ENCODE results near the gene INPP5E.
A peak's percentile ranks its signal among the peaks of the same experiment; 100 is the strongest.

INPP5E gene

GRCh38 chr9:136400038-136400834, 39.4 kb downstream of the INPP5E start, which contains the start of gene SNAPC4:
TSS of gene SNAPC4 (minus strand) at chr9:136400170. CDS start at chr9:136398428, 1,742 bp downstream.
- H3K27me3 ChIP-seq (ENCODE audit: control insufficient read depth, insufficient read depth, low read length): no peaks in the 10 kb centered on the region
- H3K4me1 ChIP-seq (ENCODE audit: control insufficient read depth, insufficient read depth, low read length): peaks cover 6% of the 10 kb centered on the region
- H3K36me3 ChIP-seq (ENCODE audit: control insufficient read depth, insufficient read depth, low read length): peaks cover 12% of the 10 kb centered on the region
- H3K27ac ChIP-seq (ENCODE audit: low read depth, low read length): peak within 1 kb of the TSS; percentile 45
- H3K9ac ChIP-seq (ENCODE audit: low read length): peak within 1 kb of the TSS; percentile 71
- H3K4me3 ChIP-seq (ENCODE audit: low read length): peak within 1 kb of the TSS; percentile 90

DNA sequence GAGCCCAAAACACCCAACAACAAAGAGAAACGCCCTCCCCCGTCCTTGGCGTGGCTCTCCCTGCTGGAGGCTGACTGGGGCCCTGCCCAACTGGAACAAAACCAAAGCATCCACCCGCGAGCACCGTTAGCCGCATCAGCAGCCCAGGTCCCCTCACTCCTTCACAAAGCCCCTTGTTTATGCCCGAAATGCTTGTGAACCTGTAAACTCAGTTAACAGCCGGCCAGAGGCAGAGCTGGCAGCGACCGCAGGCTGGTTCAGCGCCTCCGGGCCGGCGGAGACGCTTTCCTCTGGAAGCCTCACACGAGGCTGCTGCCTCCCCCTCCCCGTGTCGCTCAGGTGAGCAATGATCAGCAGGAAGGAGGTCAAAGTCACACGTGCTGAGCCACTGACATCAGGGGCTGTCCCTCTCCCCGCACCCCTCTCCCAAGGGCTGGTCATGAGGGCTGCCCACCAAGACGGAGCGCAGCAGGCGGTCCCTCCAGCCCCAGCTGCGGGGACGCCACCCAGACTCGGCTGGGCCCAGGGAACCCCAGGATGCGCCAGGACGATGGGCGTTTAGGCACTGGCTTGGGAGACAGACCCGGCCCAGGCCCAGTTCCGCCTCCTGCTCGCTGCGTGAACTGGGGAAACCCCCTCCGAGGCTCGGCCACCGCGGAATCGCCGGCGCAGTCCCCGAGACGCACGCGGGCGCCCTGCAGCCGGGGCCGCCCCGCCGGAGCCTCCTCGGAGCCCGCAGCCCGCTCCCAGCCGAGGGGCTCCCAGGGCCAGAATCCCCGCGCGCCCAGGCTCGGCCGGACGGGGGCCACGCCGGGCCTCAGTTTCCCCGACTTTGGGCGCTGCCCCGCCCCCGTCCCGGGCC, 40.2 kb downstream of the INPP5E start:
- H3K36me3 ChIP-seq (ENCODE audit: control insufficient read depth, insufficient read depth, low read length): peaks cover 13% of the 10 kb centered on the region
- no peaks in the 10 kb centered on the region for H3K27me3 ChIP-seq (ENCODE audit: control insufficient read depth, insufficient read depth, low read length)
- H3K4me3 ChIP-seq (ENCODE audit: low read length): peak overlapping the region; percentile 90
- H3K4me1 ChIP-seq (ENCODE audit: control insufficient read depth, insufficient read depth, low read length): peaks cover 6% of the 10 kb centered on the region
- peak overlapping the region; percentile 71 for H3K9ac ChIP-seq (ENCODE audit: low read length)
- peak overlapping the region; percentile 45 for H3K27ac ChIP-seq (ENCODE audit: low read depth, low read length)

DNA sequence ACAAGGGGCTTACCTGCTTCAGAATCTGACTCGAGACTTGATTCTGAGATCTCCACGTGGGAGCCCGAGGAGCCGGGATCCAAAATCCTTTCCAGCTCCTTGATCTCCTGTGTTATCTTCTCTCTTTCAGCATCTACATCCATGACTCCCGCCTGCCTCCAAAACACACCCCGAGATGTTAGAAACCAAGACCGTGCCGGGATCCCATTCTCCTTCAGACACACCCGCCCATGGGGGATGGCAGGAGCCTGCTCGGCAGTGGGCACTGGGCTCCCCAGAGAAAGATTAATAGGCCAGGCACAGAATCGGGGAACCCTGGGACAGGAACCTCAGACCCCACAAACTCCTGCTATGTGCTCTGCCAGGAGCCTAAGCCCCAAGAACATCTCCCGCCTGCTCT, 41.4 kb downstream of the INPP5E start:
- H3K9ac ChIP-seq (ENCODE audit: low read length): no peak overlapping the region
- H3K36me3 ChIP-seq (ENCODE audit: control insufficient read depth, insufficient read depth, low read length): peaks cover 10% of the 10 kb centered on the region
- no peaks in the 10 kb centered on the region for H3K27me3 ChIP-seq (ENCODE audit: control insufficient read depth, insufficient read depth, low read length)
- H3K27ac ChIP-seq (ENCODE audit: low read depth, low read length): no peak overlapping the region
- no peak overlapping the region for H3K4me3 ChIP-seq (ENCODE audit: low read length)
- peaks cover 6% of the 10 kb centered on the region for H3K4me1 ChIP-seq (ENCODE audit: control insufficient read depth, insufficient read depth, low read length)

DNA sequence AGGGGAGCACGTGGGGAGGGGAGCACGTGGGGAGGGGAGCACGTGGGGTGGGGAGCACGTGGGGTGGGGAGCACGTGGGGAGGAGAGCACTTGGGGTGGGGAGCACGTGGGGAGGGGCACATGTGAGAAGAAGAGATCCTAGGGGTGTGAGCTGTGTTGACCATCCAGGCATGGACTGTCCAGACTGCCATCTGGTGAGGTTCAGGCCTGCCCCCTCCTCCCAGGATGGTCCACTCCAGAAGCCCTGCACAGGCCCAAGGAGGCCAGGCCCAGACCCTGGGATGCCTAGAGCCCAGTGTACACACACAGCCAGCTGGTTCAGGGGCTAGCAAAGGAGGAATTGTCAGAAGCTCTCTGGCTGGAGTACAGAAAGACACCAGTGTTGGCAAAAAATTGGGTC, 42.0 kb downstream of the INPP5E start:
- Histone ChIP-seq H3K9ac (ENCODE audit: low read length) (no peak overlapping the region), H3K36me3 (ENCODE audit: control insufficient read depth, insufficient read depth, low read length) (peaks cover 10% of the 10 kb centered on the region), H3K27ac (ENCODE audit: low read depth, low read length) (no peak overlapping the region), H3K4me3 (ENCODE audit: low read length) (no peak overlapping the region), H3K27me3 (ENCODE audit: control insufficient read depth, insufficient read depth, low read length) (no peaks in the 10 kb centered on the region), H3K4me1 (ENCODE audit: control insufficient read depth, insufficient read depth, low read length) (peaks cover 6% of the 10 kb centered on the region)

DNA sequence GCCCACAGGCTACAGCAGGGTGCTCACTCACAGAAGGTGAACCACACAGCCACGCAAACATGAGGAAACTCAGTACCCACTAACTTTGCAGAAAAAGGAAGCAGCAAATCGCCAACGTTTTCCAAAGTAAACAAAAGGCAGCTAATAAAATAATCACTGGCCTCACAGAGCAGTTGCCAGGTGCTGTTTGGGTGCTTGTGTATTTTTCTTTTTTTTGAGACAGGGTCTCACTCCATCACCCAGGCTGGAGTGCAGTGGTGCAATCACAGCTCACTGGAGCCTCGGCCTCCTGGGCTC, 43.5 kb downstream of the INPP5E start:
- no peaks in the 10 kb centered on the region for H3K27me3 ChIP-seq (ENCODE audit: control insufficient read depth, insufficient read depth, low read length)
- H3K36me3 ChIP-seq (ENCODE audit: control insufficient read depth, insufficient read depth, low read length): peaks cover 21% of the 10 kb centered on the region
- H3K9ac ChIP-seq (ENCODE audit: low read length): no peak overlapping the region
- peaks cover 6% of the 10 kb centered on the region for H3K4me1 ChIP-seq (ENCODE audit: control insufficient read depth, insufficient read depth, low read length)
- no peak overlapping the region for H3K27ac ChIP-seq (ENCODE audit: low read depth, low read length)
- no peak overlapping the region for H3K4me3 ChIP-seq (ENCODE audit: low read length)

DNA sequence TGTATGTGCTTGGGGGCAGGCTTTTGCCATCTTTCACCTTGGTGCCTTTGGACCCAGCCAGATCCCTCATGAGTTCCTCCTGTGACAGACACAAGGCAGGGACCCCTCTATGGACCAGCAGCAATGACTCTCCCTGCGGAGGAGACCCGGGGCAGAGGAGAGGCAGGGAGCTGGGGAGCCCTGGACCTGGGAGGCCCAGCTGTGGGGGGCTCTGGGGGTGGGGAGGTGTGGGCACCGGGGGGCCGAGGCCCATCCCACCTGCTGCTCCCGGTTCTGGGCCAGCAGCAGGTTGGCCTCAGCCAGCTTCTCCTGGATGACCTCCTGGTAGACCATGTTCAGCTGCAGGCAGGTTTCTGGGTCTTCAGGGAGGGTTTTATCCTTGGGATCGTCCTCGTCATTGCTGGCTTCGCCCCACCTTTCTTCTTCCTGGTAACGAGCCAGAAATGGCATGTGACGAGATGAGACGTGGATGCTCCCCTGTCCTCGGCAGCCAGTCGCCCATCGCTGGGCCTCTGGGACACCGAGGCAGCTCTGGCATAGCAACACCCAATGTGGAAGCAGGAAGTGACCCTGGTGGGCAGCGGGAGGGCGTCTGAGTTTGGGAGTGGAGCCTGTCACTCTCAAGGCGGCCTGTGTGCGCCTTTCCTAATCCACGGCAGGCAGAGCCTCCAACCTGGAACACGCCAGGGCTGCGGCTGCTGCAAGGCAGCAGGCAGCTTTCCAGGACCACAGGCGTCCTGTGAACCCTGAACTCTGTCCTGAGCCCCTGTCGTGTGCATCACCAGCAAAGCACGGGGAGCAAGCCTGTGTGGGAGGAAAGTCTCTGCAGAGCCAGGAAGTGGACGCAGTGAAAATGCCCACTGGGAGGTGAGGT, 44.1 kb downstream of the INPP5E start:
- Histone ChIP-seq H3K36me3 (ENCODE audit: control insufficient read depth, insufficient read depth, low read length) (peaks cover 21% of the 10 kb centered on the region), H3K4me1 (ENCODE audit: control insufficient read depth, insufficient read depth, low read length) (peaks cover 6% of the 10 kb centered on the region), H3K9ac (ENCODE audit: low read length) (no peak overlapping the region), H3K27me3 (ENCODE audit: control insufficient read depth, insufficient read depth, low read length) (no peaks in the 10 kb centered on the region), H3K27ac (ENCODE audit: low read depth, low read length) (no peak overlapping the region), H3K4me3 (ENCODE audit: low read length) (no peak overlapping the region)

DNA sequence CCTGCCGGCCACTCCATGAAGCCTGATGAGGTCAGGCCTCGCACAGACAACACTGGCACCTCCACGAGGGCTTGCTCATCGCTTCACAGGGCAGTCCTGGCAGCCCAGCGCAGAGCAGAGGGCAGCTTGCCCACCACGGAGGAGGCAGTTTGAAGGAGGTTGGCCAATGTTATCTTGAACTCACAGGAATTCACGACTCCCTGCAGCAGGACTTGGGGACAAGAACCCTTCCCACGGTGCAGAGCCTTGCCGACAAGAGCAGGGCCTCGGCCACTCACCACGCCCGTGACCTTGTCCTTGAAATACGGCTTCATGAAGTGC, 44.7 kb downstream of the INPP5E start:
- H3K27me3 ChIP-seq (ENCODE audit: control insufficient read depth, insufficient read depth, low read length): no peaks in the 10 kb centered on the region
- no peak overlapping the region for H3K9ac ChIP-seq (ENCODE audit: low read length)
- H3K4me1 ChIP-seq (ENCODE audit: control insufficient read depth, insufficient read depth, low read length): peaks cover 6% of the 10 kb centered on the region
- H3K4me3 ChIP-seq (ENCODE audit: low read length): no peak overlapping the region
- H3K36me3 ChIP-seq (ENCODE audit: control insufficient read depth, insufficient read depth, low read length): peaks cover 21% of the 10 kb centered on the region
- no peak overlapping the region for H3K27ac ChIP-seq (ENCODE audit: low read depth, low read length)

GRCh38 chr9:136394312-136395019, 45.2 kb downstream of the INPP5E start:
- H3K27ac ChIP-seq (ENCODE audit: low read depth, low read length): no peak overlapping the region
- peaks cover 5% of the 10 kb centered on the region for H3K4me1 ChIP-seq (ENCODE audit: control insufficient read depth, insufficient read depth, low read length)
- H3K27me3 ChIP-seq (ENCODE audit: control insufficient read depth, insufficient read depth, low read length): no peaks in the 10 kb centered on the region
- H3K36me3 ChIP-seq (ENCODE audit: control insufficient read depth, insufficient read depth, low read length): peaks cover 21% of the 10 kb centered on the region
- H3K4me3 ChIP-seq (ENCODE audit: low read length): no peak overlapping the region
- no peak overlapping the region for H3K9ac ChIP-seq (ENCODE audit: low read length)

DNA sequence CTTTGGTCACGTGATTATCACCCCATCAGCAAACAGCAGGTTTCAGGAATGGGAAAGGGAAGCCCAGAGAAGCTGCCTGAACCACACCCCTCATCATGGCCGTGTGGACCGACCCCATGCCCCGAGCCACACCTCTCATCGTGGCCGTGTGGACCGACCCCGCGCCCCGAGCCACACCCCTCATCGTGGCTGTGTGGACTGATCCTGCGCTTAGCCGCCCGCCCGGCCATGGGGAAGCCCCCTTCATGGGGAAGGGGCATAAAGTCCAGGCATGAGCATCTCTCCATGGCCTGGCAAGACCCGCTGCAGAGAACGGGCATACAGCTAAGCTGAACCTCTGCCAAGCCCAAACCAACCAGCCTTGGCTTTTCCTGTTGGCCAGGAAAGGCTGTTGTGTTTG, 46.1 kb downstream of the INPP5E start:
- H3K27me3 ChIP-seq (ENCODE audit: control insufficient read depth, insufficient read depth, low read length): no peaks in the 10 kb centered on the region
- peaks cover 21% of the 10 kb centered on the region for H3K36me3 ChIP-seq (ENCODE audit: control insufficient read depth, insufficient read depth, low read length)
- H3K27ac ChIP-seq (ENCODE audit: low read depth, low read length): no peak overlapping the region
- H3K4me1 ChIP-seq (ENCODE audit: control insufficient read depth, insufficient read depth, low read length): no peaks in the 10 kb centered on the region
- no peak overlapping the region for H3K4me3 ChIP-seq (ENCODE audit: low read length)
- no peak overlapping the region for H3K9ac ChIP-seq (ENCODE audit: low read length)

DNA sequence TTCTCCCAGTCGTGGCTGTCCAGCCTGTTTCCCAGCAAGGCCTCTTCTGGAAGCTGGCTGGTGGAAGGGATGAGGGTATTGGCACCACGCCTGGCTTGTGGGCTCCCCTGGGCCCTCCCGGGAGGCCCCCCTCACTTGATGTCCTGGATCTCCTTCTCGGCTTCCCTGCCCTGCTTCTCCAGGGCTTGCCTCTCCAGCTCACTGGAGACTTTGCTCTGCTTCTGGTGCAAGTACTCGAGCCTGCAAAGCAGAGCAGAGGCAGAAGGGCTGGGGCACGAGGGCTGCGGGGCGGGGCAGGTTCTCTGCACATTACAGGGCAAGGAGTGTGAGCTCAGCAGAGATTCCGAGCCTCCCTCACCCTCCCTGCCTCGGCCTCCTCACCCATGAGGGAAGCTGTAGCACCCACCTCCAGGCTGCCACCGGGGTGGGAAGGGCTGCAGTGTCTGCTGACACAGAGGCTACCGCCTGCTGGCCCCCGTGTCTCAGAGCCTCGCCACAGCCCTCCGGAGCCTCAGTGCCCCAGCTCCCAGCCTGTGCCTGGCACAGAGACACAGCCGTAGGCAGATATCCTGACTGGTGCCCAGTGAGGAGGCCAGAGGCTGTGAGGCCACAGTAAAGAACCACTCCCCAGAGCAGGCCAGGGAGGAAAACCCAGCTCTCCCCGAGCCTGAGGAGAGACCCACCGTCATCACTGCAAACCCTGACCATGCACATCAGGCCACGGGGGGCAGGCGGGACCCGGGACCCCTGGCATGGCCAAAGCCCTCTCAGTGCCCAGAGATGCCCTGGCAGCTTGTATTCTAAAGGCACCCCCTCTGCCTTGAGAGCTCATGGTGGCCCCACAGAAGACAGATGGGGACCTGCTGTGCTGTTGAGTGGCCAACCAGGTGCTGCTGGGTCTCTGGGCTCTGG, 46.9 kb downstream of the INPP5E start:
- no peak overlapping the region for H3K9ac ChIP-seq (ENCODE audit: low read length)
- H3K27me3 ChIP-seq (ENCODE audit: control insufficient read depth, insufficient read depth, low read length): no peaks in the 10 kb centered on the region
- H3K27ac ChIP-seq (ENCODE audit: low read depth, low read length): no peak overlapping the region
- H3K4me3 ChIP-seq (ENCODE audit: low read length): no peak overlapping the region
- H3K4me1 ChIP-seq (ENCODE audit: control insufficient read depth, insufficient read depth, low read length): no peaks in the 10 kb centered on the region
- H3K36me3 ChIP-seq (ENCODE audit: control insufficient read depth, insufficient read depth, low read length): peaks cover 21% of the 10 kb centered on the region

Measured in rectal smooth muscle tissue (tissue), 1 donor.